HG03378 (cell line): ENCODE measurements around the gene MYL3.

Experiments used
- ATAC-seq: cut with Tn5 transposase; IDR thresholded peaks from one replicate; pipeline ENCODE4 v1.9.1; 2021; ENCODE audit warnings: mild to moderate bottlenecking, moderate library complexity; ENCODE audit not compliant: unreplicated experiment

Gene MYL3

GRCh38 chr3:46866032-46866595, 2.9 kb upstream of the MYL3 start:
- ATAC-seq, result no peak

DNA sequence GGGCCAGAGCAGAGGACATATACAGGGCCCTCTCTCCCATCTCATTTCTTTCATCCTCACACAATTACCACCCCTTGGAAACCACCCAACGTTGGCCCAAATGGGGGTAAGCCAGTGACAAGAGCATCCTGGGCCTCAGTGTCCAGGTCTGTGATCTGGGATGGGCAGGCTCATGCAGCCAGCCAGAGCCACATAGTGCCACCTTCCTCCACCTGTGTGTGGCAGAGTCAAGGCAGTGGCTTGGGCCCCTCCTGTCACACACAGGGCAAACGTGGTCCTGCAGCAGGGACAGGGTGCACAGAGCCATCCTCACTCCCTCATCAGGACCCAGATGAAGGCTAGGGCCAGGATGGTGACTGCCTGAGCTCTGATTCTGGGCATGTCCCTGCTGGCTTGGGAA, 2.3 kb upstream of the MYL3 start:
- no peak for ATAC-seq

DNA sequence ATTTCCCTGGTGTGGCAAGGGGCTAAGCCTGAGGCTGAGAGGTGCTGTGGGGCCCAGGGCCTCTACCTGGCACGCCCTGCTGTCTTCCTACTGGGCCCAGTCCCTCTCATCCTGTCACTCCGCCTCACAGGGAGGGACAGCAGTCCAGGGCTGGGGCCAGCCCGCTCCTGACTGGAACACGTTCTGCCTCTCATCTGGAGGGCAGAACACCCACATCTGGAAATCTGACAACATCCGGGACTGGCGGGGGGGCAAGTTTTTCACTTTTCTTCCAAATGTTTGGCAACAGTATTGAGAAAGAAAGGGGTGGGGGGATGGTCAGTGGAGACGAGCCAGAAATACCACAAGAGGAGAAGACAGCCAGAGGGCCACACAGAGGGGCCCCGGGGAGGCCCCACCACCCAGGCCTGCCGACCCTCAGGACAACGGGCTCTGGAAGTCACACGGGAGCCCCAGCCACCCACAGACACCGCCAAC, 1.8 kb upstream of the MYL3 start:
- ATAC-seq, result no peak

DNA sequence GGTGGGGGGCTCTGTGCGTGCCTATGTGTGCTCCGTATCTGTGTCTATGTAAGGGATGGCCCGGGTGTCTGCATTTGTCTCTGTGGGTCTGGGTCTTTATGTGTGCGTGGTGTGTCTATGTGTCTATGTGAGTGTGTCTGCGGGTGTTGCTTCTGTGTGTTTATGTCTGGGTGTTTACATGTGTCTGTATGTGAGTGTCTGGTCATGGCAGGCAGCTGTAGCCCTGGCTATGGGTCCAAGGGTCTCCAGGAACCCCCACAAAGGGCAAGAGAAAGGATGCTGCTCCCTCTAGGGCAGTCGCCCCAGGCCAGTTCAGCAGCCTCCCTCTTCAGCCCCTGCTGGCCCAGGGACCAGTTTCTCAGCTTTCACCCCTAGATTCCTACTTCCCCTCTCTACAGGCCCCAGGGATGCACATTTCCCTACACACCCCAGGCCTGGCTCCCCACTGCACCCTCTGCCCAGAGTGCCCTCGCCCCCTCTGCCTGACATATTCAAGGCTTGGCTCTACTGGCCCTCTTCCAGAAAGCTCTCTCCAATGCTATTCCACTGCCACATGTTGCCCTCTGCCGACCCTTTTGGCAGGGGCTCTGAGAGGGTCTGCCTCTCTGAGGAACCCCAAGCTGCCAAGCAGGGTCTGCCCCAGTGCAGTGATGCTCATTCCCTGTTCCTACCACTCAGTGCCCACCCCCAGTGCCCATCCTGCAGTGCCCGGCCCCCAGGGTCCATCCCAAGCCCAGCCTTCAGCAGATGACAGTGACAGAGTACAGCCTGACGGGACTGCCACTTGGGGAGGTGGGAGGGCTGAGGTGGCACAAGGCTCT, 1.0 kb upstream of the MYL3 start:
- no peak for ATAC-seq

DNA sequence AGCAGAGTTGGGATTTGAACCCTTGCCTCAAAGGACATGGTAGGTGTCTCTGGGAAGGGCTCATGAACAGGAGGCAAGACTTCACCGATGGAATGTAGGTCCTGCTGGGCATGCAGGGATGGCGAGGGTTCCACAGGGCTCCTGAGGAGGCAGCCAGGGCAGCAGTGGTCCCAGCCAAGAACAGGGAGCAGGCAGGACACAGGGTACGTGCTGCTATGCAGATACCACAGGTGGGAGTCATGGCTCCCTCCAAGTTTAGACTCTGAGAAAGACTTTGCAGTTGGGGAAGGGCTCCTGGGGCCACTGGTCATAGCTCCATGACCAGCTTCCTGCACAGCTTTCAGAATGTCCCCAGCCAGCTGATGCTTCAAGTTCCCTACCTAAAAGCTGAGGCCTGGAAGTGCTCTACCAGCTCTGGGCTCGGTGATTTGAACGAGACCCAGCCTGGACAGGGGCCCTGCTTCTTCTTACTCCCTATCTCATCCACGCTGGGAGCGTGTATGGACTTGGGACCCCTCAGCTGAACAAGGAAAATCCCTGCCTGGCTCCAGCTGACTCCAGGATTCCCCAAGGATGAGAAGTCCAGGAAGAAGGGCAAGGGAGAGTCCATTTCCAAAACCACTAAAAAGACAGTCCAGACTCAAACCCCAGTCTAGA, 747 bp downstream of the MYL3 start:
- no peak for ATAC-seq

DNA sequence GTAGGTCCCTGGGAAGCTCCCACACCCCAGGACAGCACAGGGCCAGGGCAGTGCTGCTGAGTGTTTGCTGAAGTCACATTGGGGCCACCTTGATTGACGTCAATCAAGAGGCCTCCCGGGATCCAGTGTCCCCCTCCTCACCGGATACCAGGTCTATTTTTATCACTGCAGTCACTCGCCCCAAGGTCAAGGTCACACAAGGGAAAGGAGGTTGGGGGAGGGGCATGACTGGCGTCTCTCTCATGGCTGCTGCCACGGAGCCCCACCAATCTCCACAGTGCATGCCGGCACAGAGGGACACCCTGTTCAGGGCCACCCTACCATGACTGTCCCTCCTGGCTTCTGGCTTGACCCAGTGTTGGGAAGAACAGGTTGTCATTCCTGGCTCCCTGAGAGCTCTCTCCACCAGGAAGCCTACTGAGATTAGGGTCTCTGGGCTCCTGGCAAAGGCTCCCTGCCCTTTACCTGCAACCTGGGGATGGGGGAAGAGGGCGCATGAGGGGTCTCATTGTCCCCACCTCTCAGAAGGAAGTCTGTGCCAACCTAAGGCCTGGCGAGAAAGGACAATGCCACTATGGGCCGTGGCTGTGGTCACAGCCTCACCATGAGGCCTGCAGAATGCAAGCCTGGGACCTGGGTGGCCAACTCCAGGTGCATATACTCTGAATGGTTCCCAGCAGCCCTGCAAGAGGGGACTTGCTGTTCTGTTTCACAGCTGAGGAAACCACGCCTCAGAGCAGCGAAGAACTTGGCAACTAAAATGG, 1.5 kb downstream of the MYL3 start:
- ATAC-seq, result no peak

DNA sequence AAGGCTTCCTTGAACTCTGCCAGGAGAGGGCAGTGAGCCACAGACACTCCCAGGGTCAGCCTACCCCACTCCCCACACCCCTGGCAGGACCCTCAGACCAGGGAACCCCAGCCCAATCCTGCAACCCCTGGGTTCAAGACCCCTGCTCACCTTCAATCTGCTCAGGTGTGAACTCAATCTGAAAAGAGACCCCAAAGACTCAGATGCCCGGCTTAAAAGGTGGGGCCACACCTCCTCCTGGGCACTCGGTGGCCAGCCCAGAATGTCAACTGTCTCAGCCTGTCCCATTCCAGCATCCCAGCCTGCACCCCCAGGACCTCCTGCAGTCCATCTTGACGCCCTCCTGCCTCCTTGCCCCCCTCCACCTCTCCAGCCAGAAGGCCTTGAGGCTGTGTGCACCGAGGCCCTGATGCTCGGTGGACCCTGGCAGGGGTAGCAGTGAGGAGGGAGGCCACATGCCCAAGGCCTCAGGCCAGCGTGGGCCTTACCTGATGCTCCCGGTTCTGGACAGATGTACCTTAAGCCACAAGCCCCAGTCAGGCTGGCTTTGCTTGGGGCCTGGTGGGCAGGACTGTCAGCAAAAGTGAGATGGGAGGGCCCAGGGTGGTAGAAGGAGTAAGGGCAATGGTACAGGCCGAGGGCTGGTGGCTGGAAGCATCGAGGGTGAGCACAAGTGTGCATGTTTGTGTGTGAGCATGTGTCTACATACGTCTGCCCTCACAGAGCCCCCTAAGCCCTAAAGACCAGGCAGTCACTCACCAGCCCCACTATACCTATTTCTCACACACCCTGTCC, 2.2 kb downstream of the MYL3 start:
- ATAC-seq, result no peak

GRCh38 chr3:46860017-46860809, 3.0 kb downstream of the MYL3 start:
- no peak for ATAC-seq

DNA sequence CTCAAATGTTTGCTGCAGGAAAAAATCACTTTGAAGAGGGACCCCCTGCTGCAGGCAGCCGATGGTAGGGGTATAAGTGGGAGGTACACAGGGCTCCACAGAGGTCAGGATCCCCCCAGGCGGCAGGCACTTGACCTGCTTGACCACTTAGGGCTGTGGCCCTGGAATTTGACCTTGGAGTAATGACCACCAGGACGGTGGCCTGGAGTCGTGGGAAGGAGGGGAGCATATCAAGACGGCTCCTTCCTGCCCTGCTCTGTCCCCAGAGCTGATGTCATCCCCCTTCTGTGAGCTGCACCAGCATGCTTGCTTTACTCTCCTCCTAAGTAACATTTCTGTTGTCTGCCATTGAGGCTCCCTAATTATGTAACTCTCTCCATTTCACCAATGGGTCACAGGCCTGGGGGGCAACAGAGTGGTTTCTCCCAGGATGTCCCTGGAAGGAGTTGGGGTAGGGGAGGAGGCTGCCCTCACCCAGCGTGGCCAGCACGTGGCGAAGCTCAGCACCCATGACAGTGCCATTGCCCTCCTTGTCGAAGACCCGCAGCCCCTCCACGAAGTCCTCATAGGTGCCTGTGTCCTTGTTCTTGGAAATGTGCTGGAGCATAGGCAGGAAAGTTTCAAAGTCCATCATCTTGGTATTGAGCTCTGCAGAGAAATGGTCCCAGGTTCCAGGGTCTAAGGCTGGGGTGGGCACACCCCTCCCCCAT, 4.1 kb downstream of the MYL3 start:
- no peak for ATAC-seq

GRCh38 chr3:46858456-46858855, 4.8 kb downstream of the MYL3 start:
- no peak for ATAC-seq

DNA sequence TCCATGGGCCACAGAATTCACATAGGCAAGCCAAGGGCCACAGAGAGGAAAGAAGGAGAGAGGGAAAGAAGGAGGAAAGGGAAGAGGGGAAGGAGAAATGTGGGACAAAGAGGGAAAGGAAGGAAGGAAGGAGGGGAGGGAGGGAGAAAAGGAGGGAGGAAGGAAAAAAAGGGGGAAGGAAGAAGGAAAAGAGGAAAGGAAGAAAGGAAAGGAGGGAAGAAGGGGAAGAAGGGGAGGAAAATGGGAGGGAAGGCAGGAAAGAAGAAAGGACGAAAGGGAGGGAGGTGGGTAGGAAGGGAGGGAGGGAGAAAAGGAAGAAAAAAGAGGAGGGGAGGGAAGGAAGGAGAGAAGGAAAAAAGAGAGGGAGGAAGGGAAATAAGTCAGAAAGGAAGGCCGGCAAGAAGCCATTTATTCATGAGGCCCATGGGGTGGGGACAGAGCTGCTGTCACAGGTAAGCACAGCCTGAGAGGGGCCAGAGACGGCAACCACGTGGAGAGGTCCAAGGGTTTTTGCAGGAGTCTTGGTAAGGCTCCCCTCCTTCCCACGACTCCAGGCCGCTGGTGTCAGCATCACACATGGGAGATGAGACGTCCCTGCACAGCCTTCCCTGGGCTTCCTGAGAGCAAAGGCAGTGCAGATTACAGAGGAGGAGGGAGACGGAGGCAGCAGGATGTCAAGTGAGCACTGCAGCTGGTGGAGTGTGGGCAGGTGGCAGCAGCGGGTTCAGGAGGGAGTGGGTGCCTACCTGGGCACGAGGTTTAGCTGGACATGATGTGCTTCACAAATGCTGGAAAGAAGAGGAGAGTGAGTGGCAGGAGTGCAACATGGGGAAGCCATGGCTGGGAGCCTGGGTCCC, 5.5 kb downstream of the MYL3 start:
- ATAC-seq, result no peak

DNA sequence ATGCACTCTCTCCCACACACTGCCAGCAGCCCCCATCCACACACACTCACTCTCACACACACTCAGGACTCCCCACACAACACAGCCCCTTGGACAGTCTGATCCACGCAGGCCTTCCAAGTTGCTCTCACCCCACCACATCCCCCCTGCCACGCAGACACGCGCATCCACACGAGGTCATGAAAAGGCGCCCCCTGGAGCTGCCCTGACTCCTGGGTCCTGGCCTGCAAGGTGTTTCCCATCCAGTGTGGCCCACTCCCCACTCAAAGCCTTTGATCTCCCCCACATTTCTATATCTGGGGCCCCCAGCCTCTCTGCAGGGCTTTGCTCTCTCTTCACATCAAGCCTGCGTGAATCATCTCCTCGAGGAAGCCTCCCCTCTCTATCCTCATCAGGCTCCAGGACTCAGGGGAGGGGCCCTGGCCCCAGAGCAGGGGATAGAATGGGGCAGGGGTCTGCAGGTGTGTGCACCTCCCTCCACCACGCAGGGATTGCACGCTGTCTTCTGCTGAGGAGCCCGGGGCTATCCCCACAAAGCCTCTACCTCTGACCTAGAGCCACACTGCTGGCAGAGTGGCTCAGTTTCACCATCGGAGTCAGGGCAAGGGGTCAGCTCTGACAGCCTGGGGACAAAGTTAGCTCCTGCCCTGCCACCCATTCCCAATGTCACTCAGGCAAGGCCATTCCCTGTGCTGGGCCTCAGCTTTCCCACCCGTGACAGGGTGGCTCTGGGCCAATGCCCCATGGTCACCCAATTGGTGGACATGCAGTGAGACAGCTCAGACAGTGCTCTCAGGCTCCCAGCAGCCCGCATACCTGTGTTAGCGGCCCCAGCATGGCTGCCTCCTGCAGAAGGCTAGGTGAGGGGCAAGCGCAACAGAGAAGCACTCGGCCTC, 6.4 kb downstream of the MYL3 start:
- ATAC-seq, result no peak

DNA sequence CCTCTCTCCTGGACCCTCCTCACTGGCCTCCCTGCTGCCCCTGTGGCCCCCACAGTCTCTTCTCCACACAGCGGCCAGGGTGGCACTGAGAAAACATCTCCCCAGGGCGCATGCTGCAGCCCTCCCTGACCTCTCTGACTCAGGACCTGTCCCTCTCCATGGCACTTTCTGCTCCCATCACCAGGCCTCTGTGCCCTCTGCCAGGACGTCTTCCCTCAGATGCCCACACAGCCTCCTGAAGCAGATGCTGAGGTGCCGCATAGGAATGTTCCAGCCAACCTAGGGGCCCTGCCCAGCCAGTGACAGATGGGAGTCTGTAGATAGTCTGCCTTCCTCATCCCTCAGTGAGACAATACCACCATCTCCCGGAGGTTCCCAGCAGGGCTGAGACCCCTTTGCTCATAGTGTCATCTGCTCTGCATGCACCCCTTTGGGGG, 8.7 kb downstream of the MYL3 start:
- no peak for ATAC-seq

DNA sequence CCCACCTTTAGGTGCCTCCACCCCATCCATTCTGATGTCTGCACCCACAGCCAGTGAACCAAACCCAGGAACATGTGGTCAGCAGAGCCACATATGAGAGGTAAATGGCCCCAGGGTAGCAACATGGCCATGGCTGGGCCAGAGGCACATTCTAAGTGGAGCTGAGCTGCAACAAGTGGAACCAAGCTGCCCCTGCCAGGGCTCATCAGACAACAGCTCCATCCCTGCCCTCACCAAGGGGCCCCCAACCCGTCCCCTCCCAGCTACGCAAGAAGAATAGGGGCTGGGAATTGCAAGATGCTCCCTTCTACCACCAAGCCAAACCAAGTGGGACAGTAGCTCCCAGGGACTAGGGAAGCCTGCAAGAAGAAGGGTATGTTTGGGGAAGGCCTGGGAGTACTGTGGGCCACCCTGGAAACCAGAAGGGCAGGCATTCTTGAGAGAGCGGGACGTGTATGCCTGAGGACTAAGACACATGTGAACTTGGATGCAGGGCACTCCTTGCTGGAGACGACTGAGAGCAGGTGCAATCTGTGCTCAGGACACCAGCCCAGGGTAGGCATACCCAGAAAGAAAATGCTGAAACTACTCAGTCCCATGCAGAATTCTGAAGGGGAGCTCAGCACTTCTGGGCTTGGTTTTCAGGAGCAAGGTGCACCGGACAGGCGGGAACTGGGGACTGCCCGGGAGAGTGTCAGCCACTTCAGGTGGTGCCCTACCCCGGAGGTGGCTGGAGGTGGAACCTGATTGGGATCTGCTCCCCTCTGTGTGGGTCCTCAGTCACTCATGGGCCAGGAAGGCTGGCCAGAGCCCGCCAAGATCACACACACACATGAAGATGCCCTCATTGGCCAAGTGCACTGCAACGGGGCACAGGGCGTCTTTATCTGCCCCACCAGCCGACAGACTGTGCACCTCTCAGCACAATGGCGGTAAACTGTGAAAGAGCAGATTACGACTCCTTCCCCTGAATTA, 9.5 kb downstream of the MYL3 start:
- no peak for ATAC-seq

GRCh38 chr3:46852839-46853355, 10.3 kb downstream of the MYL3 start:
- ATAC-seq, result no peak

GRCh38 chr3:46852334-46852720, 10.9 kb downstream of the MYL3 start:
- no peak for ATAC-seq
